GM19239 (cell line): ENCODE data around the gene NTSR2.

Experiments
- DNase-seq: peaks from one replicate; pipeline ENCODE4 v3.0.0; 2011; ENCODE audit warnings: low spot score; ENCODE audit not compliant: insufficient read length
- FAIRE-seq: peaks from 2 replicates; lab custom pipeline; 2011; peaks lifted over from hg19 to GRCh38; lab: Jason Lieb, UNC

NTSR2 gene

DNA sequence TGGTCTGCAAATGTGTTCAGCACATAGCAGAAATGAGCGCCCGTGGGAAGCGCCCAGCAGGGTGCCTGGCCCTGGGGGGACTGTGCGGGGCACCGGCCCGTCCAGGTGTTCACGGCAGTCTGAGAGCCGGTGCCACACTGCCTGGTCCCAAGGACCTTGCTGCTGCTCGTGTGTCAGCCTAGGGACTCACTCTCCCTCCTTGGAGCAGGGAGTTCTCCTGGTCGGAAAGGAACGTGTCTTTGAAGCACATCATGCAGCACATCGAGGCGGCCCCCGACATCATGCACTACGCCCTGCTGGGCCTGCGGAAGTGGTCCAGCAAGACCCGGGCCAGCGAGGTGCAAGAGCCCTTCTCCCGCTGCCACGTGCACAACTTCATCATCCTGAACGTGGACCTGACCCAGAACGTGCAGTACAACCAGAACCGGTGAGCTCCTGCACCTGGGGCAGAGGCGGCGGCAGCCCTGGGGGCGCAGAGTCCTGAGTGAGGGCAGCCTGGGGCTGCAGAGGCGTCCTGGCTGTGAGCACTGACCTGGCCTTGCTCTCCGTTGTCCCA lies 36.0 kb downstream of the NTSR2 start:
- DNase-seq = no peak
- no peak for FAIRE-seq

DNA sequence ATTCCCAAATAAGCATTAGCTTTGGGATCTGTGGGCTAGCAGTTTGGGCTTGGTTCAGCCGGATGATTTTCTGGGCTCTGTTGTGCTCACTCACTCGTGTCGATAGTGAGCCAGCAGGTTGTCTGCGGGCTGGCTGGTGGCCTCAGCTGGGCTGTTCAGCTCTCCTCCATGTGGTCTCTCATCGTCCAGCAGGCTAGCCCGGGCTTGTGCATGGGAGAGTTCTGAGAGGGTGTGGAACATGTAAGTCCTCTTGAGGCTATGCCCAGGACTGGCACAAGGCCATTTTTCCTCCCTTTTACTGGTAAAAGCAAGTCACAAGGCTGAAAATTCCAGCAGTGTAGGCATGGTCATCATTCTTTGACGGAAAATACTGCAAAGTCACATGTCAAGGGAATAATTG lies 38.5 kb downstream of the NTSR2 start:
- DNase-seq = no peak
- FAIRE-seq = no peak

GRCh38 chr2:11630855-11631254 lies 39.1 kb downstream of the NTSR2 start:
- DNase-seq (no peak), FAIRE-seq (no peak)

DNA sequence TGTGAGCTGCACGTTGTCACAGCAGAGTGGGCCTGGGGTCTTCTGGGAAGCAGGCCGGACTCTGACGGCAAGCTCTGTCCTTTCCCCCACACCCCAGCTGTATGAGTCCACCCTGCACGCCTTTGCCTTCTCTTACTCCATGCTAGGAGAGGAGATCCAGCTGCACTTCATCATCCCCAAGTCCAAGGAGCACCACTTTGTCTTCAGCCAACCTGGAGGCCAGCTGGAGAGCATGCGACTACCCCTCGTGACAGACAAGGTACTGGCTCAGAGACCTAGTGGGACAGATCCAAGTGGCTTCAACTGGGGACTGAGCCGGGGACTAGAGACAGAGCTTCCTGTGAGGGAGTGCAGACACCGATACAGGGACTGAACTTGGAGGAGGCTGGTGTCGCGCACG lies 40.1 kb downstream of the NTSR2 start:
- DNase-seq (no peak), FAIRE-seq (no peak)

DNA sequence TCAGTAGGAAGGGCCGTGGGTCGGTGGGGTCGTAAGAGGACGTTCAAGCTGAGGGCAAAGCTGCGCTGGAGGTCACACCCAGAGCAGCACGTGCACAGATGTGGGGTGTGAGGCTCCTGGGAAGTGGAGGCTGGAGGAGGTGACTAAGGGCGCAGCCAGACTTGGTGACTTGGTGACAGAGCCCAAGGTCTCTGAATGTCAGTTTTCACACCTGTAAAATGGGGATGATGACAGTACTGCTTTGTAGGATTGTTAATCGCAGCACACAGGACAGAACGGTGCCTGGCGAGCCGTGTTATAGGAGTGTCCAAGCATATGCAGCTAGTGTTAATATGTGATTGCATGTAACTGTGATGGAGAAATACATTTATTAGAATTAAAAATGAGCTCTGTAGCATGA lies 40.8 kb downstream of the NTSR2 start:
- DNase-seq (no peak), FAIRE-seq (no peak)

- DNase-seq (no peak), FAIRE-seq (no peak)
Observed at GRCh38 chr2:11628675-11629074, 41.3 kb downstream of the NTSR2 start.

DNA sequence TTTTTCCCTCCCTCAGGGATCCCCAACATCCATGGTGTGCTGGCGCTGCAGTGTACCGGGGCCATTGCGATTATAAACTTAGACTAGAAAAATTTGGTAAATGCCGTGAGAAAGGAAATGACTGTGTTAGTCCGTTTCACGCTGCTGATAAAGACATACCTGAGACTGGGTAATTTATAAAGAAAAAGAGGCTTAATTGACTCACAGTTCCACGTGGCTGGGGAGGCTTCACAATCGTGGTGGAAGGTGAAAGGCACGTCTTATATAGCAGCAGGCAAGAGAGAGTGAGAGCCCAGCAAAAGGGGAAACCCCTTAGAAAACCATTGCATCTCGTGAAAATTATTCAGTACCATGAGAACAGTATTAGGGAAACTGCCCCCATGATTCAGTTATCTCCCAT lies 44.3 kb downstream of the NTSR2 start:
- FAIRE-seq (no peak), DNase-seq (no peak)

- no peak for DNase-seq
- no peak for FAIRE-seq
Observed at GRCh38 chr2:11624893-11625292, 45.1 kb downstream of the NTSR2 start.

DNA sequence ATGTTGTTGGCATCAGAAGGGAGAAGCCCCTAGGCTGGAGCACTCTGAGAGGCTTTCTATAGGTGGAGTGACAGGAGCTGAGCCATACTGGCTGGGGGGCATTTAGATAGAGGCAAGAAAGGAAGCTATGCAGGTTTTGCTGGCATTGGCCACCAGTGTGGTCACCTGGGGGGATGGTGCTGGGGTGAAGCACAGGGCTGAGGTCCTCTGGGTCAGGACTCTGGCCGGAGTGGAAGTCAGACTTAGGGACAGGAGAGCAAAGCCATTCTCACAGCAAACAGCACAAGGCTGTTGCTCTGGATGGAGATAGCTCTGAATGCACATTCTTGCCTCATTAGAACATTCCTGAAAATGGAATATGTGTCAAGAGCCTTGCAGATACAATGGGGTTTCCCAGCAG lies 47.4 kb downstream of the NTSR2 start:
- no peak for FAIRE-seq

GRCh38 chr2:11621410-11621809 lies 48.6 kb downstream of the NTSR2 start:
- FAIRE-seq = no peak

More for the DNA sequence above, 47.4 kb downstream of the NTSR2 start:
- no peak for DNase-seq

DNA sequence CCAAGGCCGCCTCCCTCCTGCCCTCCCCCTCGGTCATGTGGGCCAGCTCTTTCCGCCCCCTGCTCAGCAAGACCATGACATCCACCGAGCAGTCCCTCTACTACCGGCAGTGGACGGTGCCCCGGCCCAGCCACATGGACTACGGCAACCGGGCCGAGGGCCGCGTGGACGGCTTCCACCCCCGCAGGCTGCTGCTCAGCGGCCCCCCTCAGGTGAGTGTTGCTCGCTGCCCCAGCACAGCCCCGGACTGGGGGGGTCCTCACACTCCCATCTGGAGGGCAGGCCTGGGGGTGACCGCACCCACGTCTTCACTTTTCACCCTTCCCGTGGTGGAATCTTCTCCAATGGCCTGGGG lies 51.3 kb downstream of the NTSR2 start:
- no peak for FAIRE-seq
- no peak for DNase-seq

More at GRCh38 chr2:11621410-11621809, 48.6 kb downstream of the NTSR2 start:
- DNase-seq = no peak

GRCh38 chr2:11617984-11618707 lies 51.8 kb downstream of the NTSR2 start:
- FAIRE-seq (no peak), DNase-seq (no peak)

DNA sequence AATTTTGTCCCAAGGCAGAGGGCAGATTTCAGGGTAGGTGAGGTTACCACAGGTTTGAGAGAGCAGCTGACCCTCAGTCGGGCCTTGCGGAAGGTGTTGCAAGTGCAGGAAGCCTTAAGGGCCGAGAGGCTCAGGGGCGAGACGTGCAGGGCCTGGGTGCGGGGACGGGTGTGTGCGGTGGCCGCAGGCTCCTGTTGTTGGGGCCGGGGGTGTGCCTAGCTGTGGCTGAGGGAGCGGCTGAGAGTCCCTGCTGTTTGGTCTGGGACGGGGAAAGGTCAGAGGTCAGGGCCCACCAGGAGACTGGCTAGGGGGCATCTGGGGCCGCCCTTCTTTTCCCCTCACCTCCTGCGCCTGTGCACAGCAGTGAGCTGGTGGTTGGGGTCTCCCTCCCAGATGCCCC lies 52.5 kb downstream of the NTSR2 start:
- DNase-seq = no peak
- FAIRE-seq = no peak

DNA sequence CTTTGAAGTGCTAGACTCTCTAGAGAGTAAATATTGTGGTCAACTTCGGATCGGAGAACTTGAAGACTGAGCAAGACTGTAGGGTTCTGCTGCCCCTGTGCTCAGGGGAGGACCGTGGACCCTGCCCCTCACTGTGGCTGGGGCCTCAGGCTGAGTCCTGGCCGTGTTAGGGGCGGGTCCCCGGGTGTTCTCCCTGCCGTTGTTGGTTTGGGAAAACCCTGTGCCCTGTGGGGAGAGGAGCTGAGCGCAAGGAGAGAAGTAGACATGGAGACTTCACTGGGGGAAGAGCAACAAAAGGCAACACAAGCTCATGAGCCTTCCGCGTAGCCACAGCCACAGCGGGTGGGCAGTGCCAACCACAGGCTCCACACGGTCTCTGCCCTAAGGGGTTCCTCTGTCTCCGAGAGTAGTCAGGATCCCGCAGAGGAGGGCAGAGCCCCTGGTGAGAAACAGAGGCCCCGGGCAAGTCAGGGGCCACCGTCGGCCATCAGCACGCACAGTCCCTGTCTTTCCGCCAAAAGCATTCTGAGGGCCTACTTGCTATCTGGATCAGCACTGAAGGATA lies 53.1 kb downstream of the NTSR2 start:
- no peak for FAIRE-seq
- no peak for DNase-seq

DNA sequence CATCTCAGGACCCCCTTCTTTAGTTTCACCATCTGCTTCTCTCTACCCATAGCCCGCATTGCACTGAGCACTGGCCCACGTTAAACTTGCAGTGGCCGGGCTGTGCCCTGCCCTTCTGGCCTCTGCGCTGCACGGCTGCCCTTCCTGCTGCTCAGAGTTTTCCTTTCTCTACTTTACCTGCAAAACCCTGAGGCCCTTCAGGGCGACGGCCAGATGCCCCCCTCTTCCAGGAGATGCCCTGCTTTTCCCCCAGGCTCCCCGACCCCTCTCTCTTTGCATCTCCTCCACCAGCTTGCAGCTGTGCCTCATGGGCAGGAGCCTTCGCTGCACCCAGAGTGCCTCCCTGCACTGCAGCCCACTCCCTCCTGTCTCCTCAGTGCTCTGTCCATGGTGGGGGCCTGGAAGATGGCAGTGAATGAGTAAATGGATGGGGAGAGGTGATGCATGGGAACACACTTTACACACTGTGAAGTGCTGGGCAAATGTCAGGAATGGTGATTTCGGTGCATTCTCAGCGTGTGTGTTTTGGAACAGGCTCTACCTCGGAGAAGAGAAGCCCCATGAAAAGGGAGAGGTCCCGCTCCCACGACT lies 53.8 kb downstream of the NTSR2 start:
- DNase-seq = no peak
- FAIRE-seq = no peak

- DNase-seq (no peak), FAIRE-seq (no peak)
Observed at GRCh38 chr2:11615209-11615608, 54.8 kb downstream of the NTSR2 start.

DNA sequence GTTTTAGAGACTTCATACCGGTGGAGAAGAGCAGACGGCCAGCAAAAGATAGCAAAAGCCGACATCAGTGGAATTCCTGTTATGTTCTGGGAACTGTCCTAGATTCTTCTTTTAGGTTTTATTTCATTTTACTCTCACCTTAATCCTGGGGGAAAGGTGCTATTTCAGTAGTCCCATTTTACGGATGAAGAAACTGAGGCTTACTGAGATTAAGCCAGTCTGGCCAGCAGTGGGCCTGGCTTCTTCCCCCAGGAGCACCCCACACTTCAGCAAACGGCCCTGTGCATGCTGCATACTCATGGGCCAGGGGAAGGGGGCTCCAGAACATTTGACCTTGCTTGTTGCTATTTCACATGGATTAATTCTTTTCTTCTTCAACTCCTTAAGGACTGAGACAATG lies 56.7 kb downstream of the NTSR2 start:
- FAIRE-seq = no peak
- no peak for DNase-seq

GRCh38 chr2:11612553-11613215 lies 57.3 kb downstream of the NTSR2 start:
- FAIRE-seq = no peak
- no peak for DNase-seq

- no peak for FAIRE-seq
- DNase-seq = no peak
Observed at GRCh38 chr2:11611251-11611650, 58.7 kb downstream of the NTSR2 start.

GRCh38 chr2:11610624-11611242 lies 59.3 kb downstream of the NTSR2 start:
- FAIRE-seq (no peak), DNase-seq (no peak)
